ENCODE measurements around the gene USP10.

USP10 gene

DNA sequence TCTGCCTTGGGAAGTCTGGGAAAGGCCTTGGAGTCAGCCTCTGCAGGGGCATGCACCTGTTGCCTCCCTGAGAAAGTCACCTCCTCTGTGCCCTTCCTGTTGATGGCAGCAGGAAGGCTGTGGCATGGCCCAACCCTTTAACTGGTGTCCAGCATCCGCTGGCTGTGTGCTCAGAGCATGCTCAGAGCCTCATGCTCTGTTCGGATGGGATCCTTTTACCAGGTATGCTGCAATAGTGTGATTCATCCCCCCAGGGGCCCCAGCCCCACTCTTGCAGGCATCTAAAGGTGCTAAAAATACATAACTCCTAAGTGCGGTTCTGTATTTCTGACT lies 26.6 kb upstream of the USP10 start:
- Histone ChIP-seq H3K9me3 (ENCODE audit: insufficient read depth, low read depth, low read length) (no peaks in the 10 kb centered on the region), H2AFZ (ENCODE audit: low read length) (no peak overlapping the region), H3K79me2 (ENCODE audit: insufficient read depth, low read length) (no peaks in the 10 kb centered on the region), H3K27me3 (ENCODE audit: insufficient read depth, low read length, poor library complexity, severe bottlenecking) (no peaks in the 10 kb centered on the region), H3K9me2 (replicated peaks; ENCODE audit: low read depth, low read length) (no peaks in the 10 kb centered on the region), H3K4me1 (ENCODE audit: insufficient read depth, low read length, poor library complexity, severe bottlenecking) (no peaks in the 10 kb centered on the region), H3K4me2 (ENCODE audit: low read depth, low read length, poor library complexity, severe bottlenecking) (no peak overlapping the region), H3K36me3 (ENCODE audit: insufficient read depth, low read length) (no peaks in the 10 kb centered on the region), H4K20me1 (ENCODE audit: insufficient read depth, low read length, poor library complexity, severe bottlenecking) (no peaks in the 10 kb centered on the region), H3K4me3 (ENCODE audit: low read length, poor library complexity, severe bottlenecking) (no peak overlapping the region), H3F3A (ENCODE audit: low read depth) (no peaks in the 10 kb centered on the region), H3K9ac (ENCODE audit: low read depth, low read length, poor library complexity, severe bottlenecking) (no peak overlapping the region)
- TF ChIP-seq EZH2phosphoT487 (IDR thresholded peaks at IDR 0.05; ENCODE audit: borderline replicate concordance): no peak
- TF ChIP-seq, protein P1, sequence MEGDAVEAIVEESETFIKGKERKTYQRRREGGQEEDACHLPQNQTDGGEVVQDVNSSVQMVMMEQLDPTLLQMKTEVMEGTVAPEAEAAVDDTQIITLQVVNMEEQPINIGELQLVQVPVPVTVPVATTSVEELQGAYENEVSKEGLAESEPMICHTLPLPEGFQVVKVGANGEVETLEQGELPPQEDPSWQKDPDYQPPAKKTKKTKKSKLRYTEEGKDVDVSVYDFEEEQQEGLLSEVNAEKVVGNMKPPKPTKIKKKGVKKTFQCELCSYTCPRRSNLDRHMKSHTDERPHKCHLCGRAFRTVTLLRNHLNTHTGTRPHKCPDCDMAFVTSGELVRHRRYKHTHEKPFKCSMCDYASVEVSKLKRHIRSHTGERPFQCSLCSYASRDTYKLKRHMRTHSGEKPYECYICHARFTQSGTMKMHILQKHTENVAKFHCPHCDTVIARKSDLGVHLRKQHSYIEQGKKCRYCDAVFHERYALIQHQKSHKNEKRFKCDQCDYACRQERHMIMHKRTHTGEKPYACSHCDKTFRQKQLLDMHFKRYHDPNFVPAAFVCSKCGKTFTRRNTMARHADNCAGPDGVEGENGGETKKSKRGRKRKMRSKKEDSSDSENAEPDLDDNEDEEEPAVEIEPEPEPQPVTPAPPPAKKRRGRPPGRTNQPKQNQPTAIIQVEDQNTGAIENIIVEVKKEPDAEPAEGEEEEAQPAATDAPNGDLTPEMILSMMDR (conservative IDR thresholded peaks at IDR 0.05; ENCODE audit: low read length): no peak

DNA sequence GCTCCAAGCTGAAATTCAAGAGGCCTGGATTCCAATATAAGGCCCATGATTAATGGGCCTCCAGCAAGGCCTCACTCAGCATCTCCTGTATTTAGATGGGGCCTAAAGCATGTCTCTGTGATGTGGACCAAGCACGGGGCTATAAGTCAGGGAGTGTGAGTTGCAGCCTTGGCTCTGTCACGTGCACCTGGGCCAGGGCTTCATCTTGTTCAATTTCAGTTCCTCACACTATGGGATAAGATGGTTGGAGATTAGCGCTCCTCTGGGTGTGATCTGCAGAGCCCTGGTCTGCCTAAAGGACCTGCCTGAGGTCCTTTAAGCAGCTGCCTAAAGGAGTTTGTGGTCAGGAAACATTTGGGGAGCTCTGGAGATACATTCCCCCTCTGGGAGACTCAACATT lies 26.2 kb upstream of the USP10 start:
- no peaks in the 10 kb centered on the region for H3K9me3 ChIP-seq (ENCODE audit: insufficient read depth, low read depth, low read length)
- H3F3A ChIP-seq (ENCODE audit: low read depth): no peaks in the 10 kb centered on the region
- H3K9ac ChIP-seq (ENCODE audit: low read depth, low read length, poor library complexity, severe bottlenecking): no peak overlapping the region
- H3K9me2 ChIP-seq (replicated peaks; ENCODE audit: low read depth, low read length): no peaks in the 10 kb centered on the region
- H4K20me1 ChIP-seq (ENCODE audit: insufficient read depth, low read length, poor library complexity, severe bottlenecking): no peaks in the 10 kb centered on the region
- no peak overlapping the region for H2AFZ ChIP-seq (ENCODE audit: low read length)
- no peak overlapping the region for H3K4me3 ChIP-seq (ENCODE audit: low read length, poor library complexity, severe bottlenecking)
- no peaks in the 10 kb centered on the region for H3K36me3 ChIP-seq (ENCODE audit: insufficient read depth, low read length)
- H3K4me2 ChIP-seq (ENCODE audit: low read depth, low read length, poor library complexity, severe bottlenecking): no peak overlapping the region
- H3K4me1 ChIP-seq (ENCODE audit: insufficient read depth, low read length, poor library complexity, severe bottlenecking): no peaks in the 10 kb centered on the region
- TF ChIP-seq EZH2phosphoT487 (IDR thresholded peaks at IDR 0.05; ENCODE audit: borderline replicate concordance): no peak
- TF ChIP-seq, protein P1 (conservative IDR thresholded peaks at IDR 0.05; ENCODE audit: low read length): no peak
- no peaks in the 10 kb centered on the region for H3K27me3 ChIP-seq (ENCODE audit: insufficient read depth, low read length, poor library complexity, severe bottlenecking)
- no peaks in the 10 kb centered on the region for H3K79me2 ChIP-seq (ENCODE audit: insufficient read depth, low read length)

DNA sequence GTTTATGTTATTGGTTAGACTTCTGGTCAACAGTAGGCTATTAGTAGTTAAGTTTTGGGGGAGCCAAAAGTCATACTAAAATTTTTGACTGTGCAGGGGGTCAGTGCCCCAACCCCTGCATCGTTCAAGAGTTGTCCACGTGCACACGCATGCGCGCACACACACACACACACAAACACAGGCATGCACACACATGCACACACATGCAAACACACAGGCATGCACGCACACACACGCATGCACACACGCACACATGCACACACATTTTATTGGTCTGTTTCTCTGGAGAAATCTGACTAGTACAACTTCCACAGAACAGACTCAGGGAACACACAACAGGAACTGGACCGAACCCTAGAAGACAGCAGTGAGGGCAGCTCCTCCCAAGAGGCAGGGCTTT lies 24.4 kb upstream of the USP10 start:
- Histone ChIP-seq H3K9me3 (ENCODE audit: insufficient read depth, low read depth, low read length) (no peaks in the 10 kb centered on the region), H3K9ac (ENCODE audit: low read depth, low read length, poor library complexity, severe bottlenecking) (no peak overlapping the region), H3K4me2 (ENCODE audit: low read depth, low read length, poor library complexity, severe bottlenecking) (no peak overlapping the region), H3K4me3 (ENCODE audit: low read length, poor library complexity, severe bottlenecking) (no peak overlapping the region), H3F3A (ENCODE audit: low read depth) (no peaks in the 10 kb centered on the region), H3K9me2 (replicated peaks; ENCODE audit: low read depth, low read length) (no peaks in the 10 kb centered on the region), H2AFZ (ENCODE audit: low read length) (no peak overlapping the region), H3K79me2 (ENCODE audit: insufficient read depth, low read length) (no peaks in the 10 kb centered on the region), H3K36me3 (ENCODE audit: insufficient read depth, low read length) (no peaks in the 10 kb centered on the region), H4K20me1 (ENCODE audit: insufficient read depth, low read length, poor library complexity, severe bottlenecking) (no peaks in the 10 kb centered on the region), H3K4me1 (ENCODE audit: insufficient read depth, low read length, poor library complexity, severe bottlenecking) (no peaks in the 10 kb centered on the region), H3K27me3 (ENCODE audit: insufficient read depth, low read length, poor library complexity, severe bottlenecking) (no peaks in the 10 kb centered on the region)
- TF ChIP-seq EZH2phosphoT487 (IDR thresholded peaks at IDR 0.05; ENCODE audit: borderline replicate concordance): no peak
- TF ChIP-seq, protein P1 (conservative IDR thresholded peaks at IDR 0.05; ENCODE audit: low read length): no peak

All from Loucy (cell line).